ENCODE data around the gene OSBPL8.

Gene OSBPL8

GRCh38 chr12:76410781-76411180, 148.8 kb downstream of the OSBPL8 start:
- no peaks in the 10 kb centered on the region for H3F3A ChIP-seq (ENCODE audit: insufficient read depth)
- no peak overlapping the region for H3K4me3 ChIP-seq (ENCODE audit: insufficient read depth, low read length, poor library complexity, severe bottlenecking)
- H3K79me2 ChIP-seq (ENCODE audit: insufficient read depth, low read length) = no peaks in the 10 kb centered on the region
- no peaks in the 10 kb centered on the region for H3K9me3 ChIP-seq (ENCODE audit: insufficient read depth, low read length)
- no peaks in the 10 kb centered on the region for H3K27me3 ChIP-seq (ENCODE audit: low read length)
- TF ChIP-seq EZH2phosphoT487 (conservative IDR thresholded peaks at IDR 0.05; ENCODE audit: low read length) (no peak), CTCF (IDR thresholded peaks at IDR 0.05; ENCODE audit: insufficient read depth, low read length, poor library complexity, severe bottlenecking) (no peak)
- no peak overlapping the region for H3K9ac ChIP-seq (ENCODE audit: low read length)
- no peaks in the 10 kb centered on the region for H4K20me1 ChIP-seq (ENCODE audit: low read depth, low read length)
- H2AFZ ChIP-seq (ENCODE audit: low read depth, low read length, severe bottlenecking) = no peak overlapping the region
- H3K27ac ChIP-seq (ENCODE audit: low read depth, low read length) = no peak overlapping the region
- no peak overlapping the region for H3K4me2 ChIP-seq (ENCODE audit: low read depth, low read length, poor library complexity, severe bottlenecking)
- no peaks in the 10 kb centered on the region for H3K36me3 ChIP-seq (ENCODE audit: low read length)
- H3K9me2 ChIP-seq (replicated peaks; ENCODE audit: insufficient read depth, low read length) = no peaks in the 10 kb centered on the region

GRCh38 chr12:76410371-76410770, 149.2 kb downstream of the OSBPL8 start:
- H3K9me2 ChIP-seq (replicated peaks; ENCODE audit: insufficient read depth, low read length) = no peaks in the 10 kb centered on the region
- H3K79me2 ChIP-seq (ENCODE audit: insufficient read depth, low read length) = no peaks in the 10 kb centered on the region
- H3K4me2 ChIP-seq (ENCODE audit: low read depth, low read length, poor library complexity, severe bottlenecking) = no peak overlapping the region
- H2AFZ ChIP-seq (ENCODE audit: low read depth, low read length, severe bottlenecking) = no peak overlapping the region
- H3K9me3 ChIP-seq (ENCODE audit: insufficient read depth, low read length) = no peaks in the 10 kb centered on the region
- no peak overlapping the region for H3K4me3 ChIP-seq (ENCODE audit: insufficient read depth, low read length, poor library complexity, severe bottlenecking)
- no peaks in the 10 kb centered on the region for H3K36me3 ChIP-seq (ENCODE audit: low read length)
- no peak overlapping the region for H3K27ac ChIP-seq (ENCODE audit: low read depth, low read length)
- H3F3A ChIP-seq (ENCODE audit: insufficient read depth) = no peaks in the 10 kb centered on the region
- H3K9ac ChIP-seq (ENCODE audit: low read length) = no peak overlapping the region
- H4K20me1 ChIP-seq (ENCODE audit: low read depth, low read length) = no peaks in the 10 kb centered on the region
- TF ChIP-seq EZH2phosphoT487 (conservative IDR thresholded peaks at IDR 0.05; ENCODE audit: low read length) (no peak), CTCF (IDR thresholded peaks at IDR 0.05; ENCODE audit: insufficient read depth, low read length, poor library complexity, severe bottlenecking) (no peak)
- no peaks in the 10 kb centered on the region for H3K27me3 ChIP-seq (ENCODE audit: low read length)

- Histone ChIP-seq H3K4me3 (ENCODE audit: insufficient read depth, low read length, poor library complexity, severe bottlenecking) (no peak overlapping the region), H3K27me3 (ENCODE audit: low read length) (no peaks in the 10 kb centered on the region), H2AFZ (ENCODE audit: low read depth, low read length, severe bottlenecking) (no peak overlapping the region), H3K27ac (ENCODE audit: low read depth, low read length) (no peak overlapping the region), H3K9ac (ENCODE audit: low read length) (no peak overlapping the region), H3K79me2 (ENCODE audit: insufficient read depth, low read length) (no peaks in the 10 kb centered on the region), H3K9me2 (replicated peaks; ENCODE audit: insufficient read depth, low read length) (no peaks in the 10 kb centered on the region), H3K9me3 (ENCODE audit: insufficient read depth, low read length) (no peaks in the 10 kb centered on the region), H3K4me2 (ENCODE audit: low read depth, low read length, poor library complexity, severe bottlenecking) (no peak overlapping the region), H4K20me1 (ENCODE audit: low read depth, low read length) (no peaks in the 10 kb centered on the region), H3F3A (ENCODE audit: insufficient read depth) (no peaks in the 10 kb centered on the region), H3K36me3 (ENCODE audit: low read length) (no peaks in the 10 kb centered on the region)
- TF ChIP-seq CTCF (IDR thresholded peaks at IDR 0.05; ENCODE audit: insufficient read depth, low read length, poor library complexity, severe bottlenecking) (no peak), EZH2phosphoT487 (conservative IDR thresholded peaks at IDR 0.05; ENCODE audit: low read length) (no peak)
Observed at GRCh38 chr12:76409074-76409473, 150.5 kb downstream of the OSBPL8 start.
